Keratinocyte (primary cell): Measurements from ENCODE around the gene DNAH12. TPM values are rescaled to one million over a fixed set of nuclear protein-coding genes. Genes with fewer than 3 reads are reported as not detected.
"Not testable (repeated sequence)": the region's sequence is repeated elsewhere in the genome, so short reads cannot be mapped to it uniquely, and the experiment has no call there.

ENCODE experiments used
- DNase-seq: peaks from one replicate; pipeline ENCODE4 v3.0.0-alpha.2; 2011; ENCODE audit warnings: low read depth, missing footprints, low spot score
- FAIRE-seq: peaks from 2 replicates; lab custom pipeline; 2011; peaks lifted over from hg19 to GRCh38; lab: Jason Lieb, UNC
- H2AFZ ChIP-seq: 2 replicates; pipeline ENCODE4 v1.6.0; 2012; ENCODE audit warnings: low read length, control low read depth, inconsistent platforms; ENCODE audit not compliant: control insufficient read depth
- H3K27ac ChIP-seq: 2 replicates; pipeline ENCODE4 v1.5.1; 2011; ENCODE audit warnings: low read length; ENCODE audit not compliant: control insufficient read depth, insufficient read depth
- H3K27me3 ChIP-seq: 3 replicates; pipeline ENCODE4 v1.6.0; 2011; ENCODE audit warnings: low read length; ENCODE audit not compliant: control insufficient read depth, insufficient read depth; ENCODE audit errors: extremely low read depth
- H3K36me3 ChIP-seq, 2 experiments: 2 replicates in 1 of 2; 3 replicates in 1 of 2; pipeline ENCODE4 v1.5.1; 2011; ENCODE audit warnings: low read length in 2 of 2, mild to moderate bottlenecking in 1 of 2; ENCODE audit not compliant: control insufficient read depth in 2 of 2, insufficient read depth in 2 of 2; ENCODE audit errors: extremely low read depth in 1 of 2
- H3K4me1 ChIP-seq: 3 replicates; pipeline ENCODE4 v1.5.1; 2011; ENCODE audit warnings: low read length; ENCODE audit not compliant: control insufficient read depth, insufficient read depth; ENCODE audit errors: extremely low read depth
- H3K4me2 ChIP-seq: 3 replicates; pipeline ENCODE4 v1.6.0; 2011; ENCODE audit warnings: low read depth, low read length; ENCODE audit not compliant: control insufficient read depth, insufficient read depth; ENCODE audit errors: extremely low read depth
- H3K4me3 ChIP-seq, 3 experiments: fragments of 200-600 bp in 1 of 3; sonication (generic) in 1 of 3; 2 replicates in 2 of 3; 3 replicates in 1 of 3; pipeline ENCODE4 v1.5.1; 2011 to 2016; ENCODE audit warnings: low read length in 3 of 3, mild to moderate bottlenecking in 3 of 3, control low read depth in 2 of 3, inconsistent platforms in 1 of 3, low read depth in 1 of 3, mixed read lengths in 1 of 3, mixed run types in 1 of 3, moderate library complexity in 1 of 3; ENCODE audit not compliant: control insufficient read depth in 2 of 3, insufficient read depth in 2 of 3; ENCODE audit errors: extremely low read depth in 1 of 3
- H3K79me2 ChIP-seq: 2 replicates; pipeline ENCODE4 v1.6.0; 2012; ENCODE audit warnings: low read length; ENCODE audit not compliant: control insufficient read depth, insufficient read depth
- H3K9ac ChIP-seq: 3 replicates; pipeline ENCODE4 v1.6.0; 2011; ENCODE audit warnings: low read length; ENCODE audit not compliant: control insufficient read depth, insufficient read depth; ENCODE audit errors: extremely low read depth
- H3K9me1 ChIP-seq: 3 replicates; pipeline ENCODE4 v1.6.0; 2011; ENCODE audit warnings: low read length; ENCODE audit not compliant: control insufficient read depth, insufficient read depth; ENCODE audit errors: extremely low read depth
- H3K9me3 ChIP-seq: 2 replicates; pipeline ENCODE4 v1.5.1; 2012; ENCODE audit warnings: low read depth, low read length; ENCODE audit not compliant: control insufficient read depth
- H4K20me1 ChIP-seq: 3 replicates; pipeline ENCODE4 v1.6.0; 2011; ENCODE audit warnings: low read length; ENCODE audit not compliant: control insufficient read depth, insufficient read depth; ENCODE audit errors: extremely low read depth
- EZH2 ChIP-seq: IDR thresholded peaks from one replicate; pipeline ENCODE4 v1.6.1; 2012; ENCODE audit warnings: inconsistent platforms, mild to moderate bottlenecking, low read length, moderate library complexity
- dilution Hi-C: fragments of 300-500 bp; cut with MboI; formaldehyde crosslinking; loops from one replicate; pipeline ENCODE4 v1.7.0; 2020; ENCODE audit warnings: low sequenced_read_pairs; ENCODE audit not compliant: extremely low pct_ligation_motif_present
- polyA plus RNA-seq, 5 experiments: library from polyadenylated mRNA; depleted of rRNA in 3 of 5; stranded (reverse) in 3 of 5; stranded (forward) in 1 of 5; unstranded in 1 of 5; fragments of >200 nt; gene quantifications; 1 replicate in 1 of 5; 2 replicates in 3 of 5; 3 replicates in 1 of 5; pipeline versions ENCODE4 v1.2.1 to v1.2.3, GENCODE V29; 2011 to 2012; ENCODE audit warnings: missing spikeins in 2 of 5, low read depth in 1 of 5, low replicate concordance in 1 of 5
- TF ChIP-seq, protein P1 (sequence below), 3 experiments: IDR thresholded peaks in 1 of 3; conservative IDR thresholded peaks in 1 of 3; optimal IDR thresholded peaks in 1 of 3; 2 replicates in 2 of 3; 3 replicates in 1 of 3; pipeline versions ENCODE3 to v1.5.1; 2011; ENCODE audit warnings: low read length in 3 of 3, mild to moderate bottlenecking in 3 of 3, moderate library complexity in 2 of 3, control low read depth in 1 of 3, inconsistent platforms in 1 of 3; ENCODE audit not compliant: insufficient read depth in 2 of 3; ENCODE audit errors: extremely low read depth in 1 of 3

DNAH12 gene
- polyA plus RNA-seq, 1 donor (not counting 4 experiments of a cell fraction or from before 2014, with no cell fraction given) = not detected

DNA sequence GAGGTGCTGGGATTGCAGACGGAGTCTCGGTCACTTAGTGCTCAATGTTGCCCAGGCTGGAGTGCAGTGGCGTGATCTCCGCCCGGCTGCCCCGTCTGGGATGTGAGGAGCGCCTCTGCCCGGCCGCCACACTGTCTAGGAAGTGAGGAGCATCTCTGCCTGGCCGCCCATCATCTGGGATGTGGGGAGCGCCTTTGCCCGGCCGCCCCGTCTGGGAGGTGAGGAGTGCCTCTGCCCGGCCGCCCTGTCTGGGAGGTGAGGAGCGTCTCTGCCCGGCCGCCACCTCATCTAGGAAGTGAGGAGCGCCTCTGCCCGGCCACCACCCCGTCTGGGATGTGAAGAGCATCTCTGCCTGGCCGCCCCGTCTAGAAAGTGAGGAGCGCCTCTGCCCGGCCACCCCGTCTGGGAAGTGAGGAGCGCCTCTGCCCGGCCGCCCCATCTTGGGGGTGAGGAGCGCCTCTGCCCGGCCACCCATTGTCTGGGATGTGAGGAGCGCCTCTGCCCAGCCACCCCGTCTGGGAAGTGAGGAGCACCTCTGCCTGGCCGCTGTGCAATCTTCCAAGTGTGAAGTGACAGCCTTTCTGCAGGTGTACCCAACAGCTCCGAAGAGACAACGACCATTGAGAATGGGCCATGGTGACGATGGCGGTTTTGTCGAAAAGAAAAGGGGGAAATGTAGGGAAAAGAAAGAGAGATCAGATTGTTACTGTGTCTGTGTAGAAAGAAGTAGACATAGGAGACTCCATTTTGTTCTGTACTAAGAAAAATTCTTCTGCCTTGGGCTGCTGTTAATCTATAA is 205.7 kb downstream of the DNAH12 start:
- H3K4me1 ChIP-seq, H3K4me3 ChIP-seq, DNase-seq, H3K9ac ChIP-seq, H3K4me2 ChIP-seq, H3K9me3 ChIP-seq, H3K79me2 ChIP-seq, dilution Hi-C loops, H3K27me3 ChIP-seq, H2AFZ ChIP-seq, H3K9me1 ChIP-seq, FAIRE-seq, H4K20me1 ChIP-seq, H3K36me3 ChIP-seq, H3K27ac ChIP-seq: not testable (repeated sequence)

DNA sequence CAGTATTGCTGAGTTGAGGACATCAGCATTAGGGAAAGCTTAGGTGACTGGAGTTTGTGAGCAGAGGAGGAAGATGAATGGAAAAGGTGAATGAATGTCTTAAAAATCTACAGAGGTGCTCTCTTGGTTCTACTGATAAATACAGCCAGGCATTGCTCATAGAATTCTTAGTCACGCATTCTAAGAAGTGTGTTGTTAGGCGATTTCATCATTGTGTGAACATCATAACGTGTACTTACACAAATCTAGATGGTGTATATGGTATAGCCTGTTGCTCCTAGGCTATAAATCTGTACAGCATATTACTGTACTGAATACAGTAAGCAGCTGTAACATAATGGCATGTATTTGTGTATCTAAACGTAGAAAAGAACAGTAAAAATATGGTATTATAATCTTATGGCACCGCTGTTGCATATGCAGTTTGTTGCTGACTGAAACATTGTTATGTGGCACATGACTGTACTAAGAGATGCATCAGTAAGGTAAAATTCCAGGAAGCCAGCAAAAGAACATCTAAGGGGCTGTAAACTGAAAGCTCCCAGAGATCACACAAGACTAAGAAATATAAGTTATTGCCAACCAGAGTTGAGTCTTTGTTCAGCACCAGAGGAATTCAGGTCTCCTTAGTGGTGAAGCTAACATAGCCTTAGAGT is 208.7 kb downstream of the DNAH12 start:
- no peak overlapping the region for H3K4me2 ChIP-seq
- no peaks in the 10 kb centered on the region for H3K27me3 ChIP-seq
- no peaks in the 10 kb centered on the region for H4K20me1 ChIP-seq
- H2AFZ ChIP-seq = no peak overlapping the region
- H3K4me1 ChIP-seq = no peaks in the 10 kb centered on the region
- DNase-seq (no peak), FAIRE-seq (no peak)
- no peaks in the 10 kb centered on the region for H3K9me3 ChIP-seq
- H3K36me3 ChIP-seq = no peaks in the 10 kb centered on the region
- H3K9ac ChIP-seq = no peak overlapping the region
- no peak for TF ChIP-seq EZH2
- TF ChIP-seq, protein P1, sequence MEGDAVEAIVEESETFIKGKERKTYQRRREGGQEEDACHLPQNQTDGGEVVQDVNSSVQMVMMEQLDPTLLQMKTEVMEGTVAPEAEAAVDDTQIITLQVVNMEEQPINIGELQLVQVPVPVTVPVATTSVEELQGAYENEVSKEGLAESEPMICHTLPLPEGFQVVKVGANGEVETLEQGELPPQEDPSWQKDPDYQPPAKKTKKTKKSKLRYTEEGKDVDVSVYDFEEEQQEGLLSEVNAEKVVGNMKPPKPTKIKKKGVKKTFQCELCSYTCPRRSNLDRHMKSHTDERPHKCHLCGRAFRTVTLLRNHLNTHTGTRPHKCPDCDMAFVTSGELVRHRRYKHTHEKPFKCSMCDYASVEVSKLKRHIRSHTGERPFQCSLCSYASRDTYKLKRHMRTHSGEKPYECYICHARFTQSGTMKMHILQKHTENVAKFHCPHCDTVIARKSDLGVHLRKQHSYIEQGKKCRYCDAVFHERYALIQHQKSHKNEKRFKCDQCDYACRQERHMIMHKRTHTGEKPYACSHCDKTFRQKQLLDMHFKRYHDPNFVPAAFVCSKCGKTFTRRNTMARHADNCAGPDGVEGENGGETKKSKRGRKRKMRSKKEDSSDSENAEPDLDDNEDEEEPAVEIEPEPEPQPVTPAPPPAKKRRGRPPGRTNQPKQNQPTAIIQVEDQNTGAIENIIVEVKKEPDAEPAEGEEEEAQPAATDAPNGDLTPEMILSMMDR (optimal IDR thresholded peaks at IDR 0.05 in 1 of 3, IDR thresholded peaks at IDR 0.05 in 1 of 3, conservative IDR thresholded peaks at IDR 0.05 in 1 of 3; ENCODE audit: extremely low read depth in 1 of 3, insufficient read depth in 2 of 3, low read length in 3 of 3) = no peak
- H3K9me1 ChIP-seq = no peaks in the 10 kb centered on the region
- H3K79me2 ChIP-seq = no peaks in the 10 kb centered on the region
- H3K27ac ChIP-seq = no peak overlapping the region
- H3K4me3 ChIP-seq = no peak overlapping the region
- dilution Hi-C loops = no loop called here
